ENCODE data around the gene PIK3C2B.

DNA sequence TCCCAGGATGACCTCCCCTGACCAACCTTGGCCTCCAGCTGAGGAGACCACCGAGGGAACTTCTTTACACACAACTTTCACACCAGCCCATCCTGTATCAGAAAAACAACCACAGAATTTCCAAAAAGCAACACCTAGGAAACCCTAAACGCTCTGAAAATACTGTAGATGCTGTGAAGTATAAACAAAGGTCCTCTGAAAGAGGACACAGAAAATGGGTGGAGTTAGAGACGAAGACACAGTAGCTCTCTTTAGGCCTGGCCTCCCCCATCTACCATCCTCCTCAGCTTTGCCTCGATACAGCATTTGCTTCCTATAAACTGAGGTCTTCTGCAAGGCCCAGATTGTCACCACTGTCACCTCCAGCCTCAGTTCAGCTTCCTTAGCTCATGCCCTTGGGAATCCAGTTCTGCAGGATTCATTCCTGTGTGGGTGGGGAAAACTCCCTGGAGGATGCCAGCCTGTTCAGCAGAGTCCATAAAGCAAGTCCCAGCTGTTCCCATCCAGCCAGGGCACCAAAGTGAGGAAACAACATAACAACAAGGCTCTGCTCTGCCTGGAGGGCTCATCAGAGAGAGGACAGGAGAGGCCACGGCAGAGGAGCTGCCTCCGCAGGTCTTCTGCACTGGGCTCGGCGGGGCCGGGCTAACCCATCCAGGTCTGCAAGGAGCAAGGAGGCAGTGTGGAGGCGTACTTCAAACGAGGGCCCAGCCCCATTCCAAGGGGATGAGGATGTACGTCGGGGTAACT is 15.0 kb downstream of the PIK3C2B start:
- TF ChIP-seq, protein P1, sequence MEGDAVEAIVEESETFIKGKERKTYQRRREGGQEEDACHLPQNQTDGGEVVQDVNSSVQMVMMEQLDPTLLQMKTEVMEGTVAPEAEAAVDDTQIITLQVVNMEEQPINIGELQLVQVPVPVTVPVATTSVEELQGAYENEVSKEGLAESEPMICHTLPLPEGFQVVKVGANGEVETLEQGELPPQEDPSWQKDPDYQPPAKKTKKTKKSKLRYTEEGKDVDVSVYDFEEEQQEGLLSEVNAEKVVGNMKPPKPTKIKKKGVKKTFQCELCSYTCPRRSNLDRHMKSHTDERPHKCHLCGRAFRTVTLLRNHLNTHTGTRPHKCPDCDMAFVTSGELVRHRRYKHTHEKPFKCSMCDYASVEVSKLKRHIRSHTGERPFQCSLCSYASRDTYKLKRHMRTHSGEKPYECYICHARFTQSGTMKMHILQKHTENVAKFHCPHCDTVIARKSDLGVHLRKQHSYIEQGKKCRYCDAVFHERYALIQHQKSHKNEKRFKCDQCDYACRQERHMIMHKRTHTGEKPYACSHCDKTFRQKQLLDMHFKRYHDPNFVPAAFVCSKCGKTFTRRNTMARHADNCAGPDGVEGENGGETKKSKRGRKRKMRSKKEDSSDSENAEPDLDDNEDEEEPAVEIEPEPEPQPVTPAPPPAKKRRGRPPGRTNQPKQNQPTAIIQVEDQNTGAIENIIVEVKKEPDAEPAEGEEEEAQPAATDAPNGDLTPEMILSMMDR (IDR thresholded peaks at IDR 0.05), result no peak
- TF ChIP-seq POLR2A (IDR thresholded peaks at IDR 0.05), result peak in 1 of 2 donors; percentile 23

Measured in Peyer's patch (tissue), 4 donors.